ENCODE measurements around the gene TAF4B.

DNA sequence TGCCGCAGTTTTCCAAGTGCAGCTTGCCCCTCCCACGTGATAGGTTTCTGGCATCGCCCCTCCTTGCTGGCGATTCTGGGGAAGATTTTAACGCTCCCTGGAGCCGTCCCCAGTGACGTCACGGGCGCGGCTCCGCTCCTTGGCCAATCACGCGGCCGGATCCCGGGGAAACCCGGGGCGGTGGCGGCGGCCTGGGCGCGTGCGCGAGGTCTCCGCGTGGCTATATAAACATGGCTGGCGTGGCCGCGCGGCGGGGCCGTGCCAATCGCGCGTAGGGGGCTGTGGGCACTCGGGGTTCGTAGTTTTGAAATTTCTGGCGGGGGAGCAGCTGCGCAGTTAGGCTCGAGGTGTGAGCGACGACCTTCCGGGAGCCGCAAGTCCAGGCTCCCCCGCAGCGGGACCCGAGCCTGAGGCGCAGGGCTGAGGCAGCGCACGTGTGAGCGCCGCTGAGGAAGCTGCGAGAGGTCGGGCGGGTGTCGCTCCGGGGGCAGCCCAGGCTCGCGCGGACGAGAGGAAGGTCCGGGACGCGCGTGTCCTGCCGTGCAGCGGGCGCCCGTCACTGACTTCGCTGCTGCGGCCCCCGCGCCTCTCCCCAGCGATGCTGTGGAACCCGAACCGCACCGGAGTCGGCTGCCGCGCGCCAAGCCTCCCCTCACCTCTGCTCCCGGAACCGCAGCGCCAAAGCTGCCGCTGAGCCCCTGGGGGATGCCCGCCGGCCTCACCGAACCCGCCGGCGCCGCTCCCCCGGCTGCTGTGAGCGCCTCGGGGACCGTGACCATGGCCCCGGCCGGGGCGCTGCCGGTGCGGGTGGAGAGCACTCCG lies at the start of gene TAF4B:
- peak; percentile 88 for TF ChIP-seq POLR2A (IDR thresholded peaks at IDR 0.05; ENCODE audit: low read depth, low read length)
- TF ChIP-seq POLR2AphosphoS5 (IDR thresholded peaks at IDR 0.05; ENCODE audit: low read depth, low read length): peak; percentile 67; the same call in 1 of the 2 replicates

Data from GM12892 (cell line).